WTC11 (cell line): ENCODE measurements around the gene CTIF. TPM values are rescaled to one million over a fixed set of nuclear protein-coding genes. Genes with fewer than 3 reads are reported as not detected.

Source experiments
- ATAC-seq: fragments of 200-7000 bp; cut with Tn5 transposase; 2 replicates; pipeline ENCODE4 v1.10.0; 2021; ENCODE audit warnings: mild to moderate bottlenecking, moderate library complexity
- CTCF ChIA-PET: fragments of 300-600 bp; sonication (Branson Sonifier 250); formaldehyde crosslinking; loops from one replicate; lab custom pipeline; 2021; ENCODE audit warnings: antibody characterized with exemption; lab: Charles Lee
- POLR2A ChIA-PET: fragments of 350-600 bp; sonication (Branson Sonifier 250); formaldehyde crosslinking; loops from one replicate; lab custom pipeline; 2021; ENCODE audit warnings: antibody characterized with exemption; lab: Charles Lee
- DNase-seq: peaks from one replicate; pipeline ENCODE4 v3.0.0; 2021; ENCODE audit warnings: low spot score
- H3K27ac Mint-ChIP-seq: 2 replicates; pipeline ENCODE4 v1.8.0; 2021; ENCODE audit warnings: mixed read lengths
- H3K27me3 Mint-ChIP-seq: 2 replicates; pipeline ENCODE4 v1.8.0; 2021; ENCODE audit warnings: low read depth, mild to moderate bottlenecking, moderate library complexity, mixed read lengths
- H3K36me3 Mint-ChIP-seq: 2 replicates; pipeline ENCODE4 v1.8.0; 2021; ENCODE audit warnings: mixed read lengths
- H3K4me1 Mint-ChIP-seq: 2 replicates; pipeline ENCODE4 v1.8.0; 2022; ENCODE audit warnings: mixed read lengths
- H3K4me3 Mint-ChIP-seq: 2 replicates; pipeline ENCODE4 v1.8.0; 2021; ENCODE audit warnings: mild to moderate bottlenecking, moderate library complexity, mixed read lengths
- H3K9me3 Mint-ChIP-seq: 2 replicates; pipeline ENCODE4 v1.8.0; 2021; ENCODE audit warnings: mixed read lengths
- AR ChIP-seq: fragments of 250-450 bp; sonication (Bioruptor Pico); IDR thresholded peaks from 2 replicates; pipeline ENCODE4 v1.9.0; 2021; ENCODE audit warnings: mild to moderate bottlenecking
- FOXK1 ChIP-seq: sonication (generic); formaldehyde crosslinking; IDR thresholded peaks from 2 replicates; pipeline ENCODE4 v1.8.0; 2022; ENCODE audit warnings: mild to moderate bottlenecking, moderate library complexity, missing genetic modification reagents
- MAX ChIP-seq: sonication (generic); formaldehyde crosslinking; IDR thresholded peaks from 2 replicates; pipeline ENCODE4 v1.8.0; 2022; ENCODE audit warnings: mild to moderate bottlenecking, missing genetic modification reagents
- PRDM15 ChIP-seq: sonication (generic); formaldehyde crosslinking; IDR thresholded peaks from 2 replicates; pipeline ENCODE4 v1.8.0; 2022; ENCODE audit warnings: missing genetic modification reagents
- PREB ChIP-seq: sonication (generic); formaldehyde crosslinking; IDR thresholded peaks from 2 replicates; pipeline ENCODE4 v1.8.1; 2022; ENCODE audit warnings: mild to moderate bottlenecking, missing genetic modification reagents, moderate library complexity, borderline replicate concordance
- RELA ChIP-seq: sonication (generic); formaldehyde crosslinking; IDR thresholded peaks from 2 replicates; pipeline ENCODE4 v1.8.1; 2022; ENCODE audit warnings: missing genetic modification reagents, mild to moderate bottlenecking, borderline replicate concordance
- SMAD3 ChIP-seq: sonication (generic); formaldehyde crosslinking; IDR thresholded peaks from 2 replicates; pipeline ENCODE4 v1.8.0; 2022; ENCODE audit warnings: missing genetic modification reagents, mild to moderate bottlenecking, borderline replicate concordance
- TCF7 ChIP-seq: sonication (generic); formaldehyde crosslinking; IDR thresholded peaks from 2 replicates; pipeline ENCODE4 v1.8.0; 2022; ENCODE audit warnings: mild to moderate bottlenecking, low read depth, missing genetic modification reagents, moderate library complexity
- USF2 ChIP-seq: sonication (generic); formaldehyde crosslinking; IDR thresholded peaks from 2 replicates; pipeline ENCODE4 v1.8.1; 2023; ENCODE audit warnings: mild to moderate bottlenecking, missing genetic modification reagents, moderate library complexity
- ZNF232 ChIP-seq: sonication (generic); formaldehyde crosslinking; IDR thresholded peaks from 2 replicates; pipeline ENCODE4 v1.8.0; 2022; ENCODE audit warnings: mild to moderate bottlenecking, missing genetic modification reagents
- ZNF416 ChIP-seq: fragments of 250-450 bp; sonication (Bioruptor Pico); IDR thresholded peaks from 2 replicates; pipeline ENCODE4 v1.9.0; 2021; ENCODE audit warnings: mild to moderate bottlenecking, inconsistent platforms
- total RNA-seq: library from RNA; stranded (reverse); gene quantifications from 3 replicates; pipeline ENCODE4 v1.2.3, GENCODE V29; 2021

Gene CTIF
- total RNA-seq, 1 experiment from 2014 or later: 28.5 TPM

GRCh38 chr18:48859311-48860268 lies 320.8 kb downstream of the CTIF start:
- Mint-ChIP-seq H3K9me3 (no peaks in the 10 kb centered on the region), H3K36me3 (no peaks in the 10 kb centered on the region), H3K4me1 (peaks cover 35% of the 10 kb centered on the region), H3K27ac (no peak overlapping the region), H3K27me3 (no peaks in the 10 kb centered on the region), H3K4me3 (peak overlapping the region; percentile 33; the same call in 1 of the 2 replicates)
- DNase-seq: peak; percentile 49
- TF ChIP-seq PREB (CRISPR knock-in tag) (no peak), ZNF232 (0 out of 2 replicates have a peak, but pooled peaks have one; percentile 48), MAX (peak; percentile 36; the same call in 1 of the 2 replicates)
- peak; percentile 21 for ATAC-seq
- ChIA-PET POLR2A (interaction anchor here (1.7 to 2.0 kb wide), 2 partner anchors 32 to 93 kb away, joined by 6 to 8 read pairs; no protein-coding TSS in a partner anchor), CTCF (interaction anchor here (0.6 to 3.8 kb wide), 8 partner anchors 9 to 94 kb away, joined by 3 to 14 read pairs (median 4); no protein-coding TSS in a partner anchor)

GRCh38 chr18:48860269-48861180 lies 321.7 kb downstream of the CTIF start:
- CTCF ChIA-PET: interaction anchor here (0.6 to 3.8 kb wide), 11 partner anchors 8 to 149 kb away, joined by 3 to 14 read pairs (median 4); no protein-coding TSS in a partner anchor
- Mint-ChIP-seq H3K4me1 (peaks cover 30% of the 10 kb centered on the region), H3K9me3 (no peaks in the 10 kb centered on the region), H3K27ac (peak overlapping the region; percentile 45; the same call in 1 of the 2 replicates), H3K4me3 (no peak overlapping the region), H3K27me3 (no peaks in the 10 kb centered on the region), H3K36me3 (no peaks in the 10 kb centered on the region)
- peak; percentile 73 for DNase-seq
- POLR2A ChIA-PET: interaction anchor here (1.7 to 2.0 kb wide), 2 partner anchors 33 to 92 kb away, joined by 6 to 8 read pairs; no protein-coding TSS in a partner anchor
- TF ChIP-seq AR (CRISPR knock-in tag) (no peak), USF2 (CRISPR knock-in tag) (peak; percentile 33; the same call in 1 of the 2 replicates), FOXK1 (CRISPR knock-in tag) (no peak), TCF7 (CRISPR knock-in tag) (no peak), SMAD3 (CRISPR knock-in tag) (no peak), PREB (CRISPR knock-in tag) (no peak)
- peak; percentile 27 for ATAC-seq

- POLR2A ChIA-PET: interaction anchor here (1.7 to 2.0 kb wide), 2 partner anchors 33 to 91 kb away, joined by 6 to 8 read pairs; no protein-coding TSS in a partner anchor
- TF ChIP-seq ZNF416 (CRISPR knock-in tag) (no peak), PRDM15 (CRISPR knock-in tag) (peak; percentile 18; the same call in 1 of the 2 replicates), RELA (CRISPR knock-in tag) (no peak)
- Mint-ChIP-seq H3K36me3 (no peaks in the 10 kb centered on the region), H3K9me3 (no peaks in the 10 kb centered on the region), H3K27me3 (no peaks in the 10 kb centered on the region), H3K4me1 (peaks cover 30% of the 10 kb centered on the region), H3K27ac (no peak overlapping the region), H3K4me3 (no peak overlapping the region)
- peak; percentile 67 for ATAC-seq
- CTCF ChIA-PET: interaction anchor here (0.9 to 3.8 kb wide), 7 partner anchors 15 to 150 kb away, joined by 3 to 14 read pairs (median 4); no protein-coding TSS in a partner anchor
- DNase-seq: no peak
Observed at GRCh38 chr18:48861181-48861708, 322.4 kb downstream of the CTIF start.
